Smooth muscle cell (in vitro differentiated cells): ENCODE measurements around the gene SMPD2. TPM values are rescaled to one million over a fixed set of nuclear protein-coding genes. Genes with fewer than 3 reads are reported as not detected.
A peak's percentile ranks its signal among the peaks of the same experiment; 100 is the strongest.

ENCODE experiments used
- DNase-seq: peaks from one replicate; lab custom pipeline; 2025; ENCODE audit not compliant: unreplicated experiment; lab: John Stamatoyannopoulos, UW
- H2AFZ ChIP-seq: fragments of 200-600 bp; sonication (generic); 2 replicates; pipeline ENCODE4 v1.6.0; 2016; ENCODE audit warnings: antibody characterized with exemption, low read depth, mild to moderate bottlenecking
- H3F3A ChIP-seq: fragments of 200-600 bp; sonication (generic); 2 replicates; pipeline ENCODE4 v1.6.0; 2017; ENCODE audit warnings: antibody characterized with exemption, low read depth
- H3K27ac ChIP-seq: fragments of 200-600 bp; sonication (generic); 2 replicates; pipeline ENCODE4 v1.5.1; 2016; ENCODE audit warnings: low read depth, mild to moderate bottlenecking
- H3K27me3 ChIP-seq: fragments of 200-600 bp; sonication (generic); 2 replicates; pipeline ENCODE4 v1.6.1; 2016; ENCODE audit warnings: low read depth, mild to moderate bottlenecking
- H3K36me3 ChIP-seq: fragments of 200-600 bp; sonication (generic); 2 replicates; pipeline ENCODE4 v1.5.1; 2016; ENCODE audit warnings: low read depth
- H3K4me1 ChIP-seq: fragments of 200-600 bp; sonication (generic); 2 replicates; pipeline ENCODE4 v1.5.1; 2016; ENCODE audit warnings: low read depth
- H3K4me2 ChIP-seq: fragments of 200-600 bp; sonication (generic); 2 replicates; pipeline ENCODE4 v1.6.0; 2016; ENCODE audit warnings: mild to moderate bottlenecking
- H3K4me3 ChIP-seq: fragments of 200-600 bp; sonication (generic); 2 replicates; pipeline ENCODE4 v1.5.1; 2016; ENCODE audit warnings: mild to moderate bottlenecking
- H3K79me2 ChIP-seq: fragments of 200-600 bp; sonication (generic); 2 replicates; pipeline ENCODE4 v1.6.0; 2016; ENCODE audit warnings: low read depth, mild to moderate bottlenecking
- H3K9ac ChIP-seq: fragments of 200-600 bp; sonication (generic); 2 replicates; pipeline ENCODE4 v1.6.0; 2016; ENCODE audit warnings: low read depth
- H3K9me3 ChIP-seq: fragments of 200-600 bp; sonication (generic); replicated peaks from 2 replicates; pipeline ENCODE4 v1.5.1; 2016; ENCODE audit warnings: low read depth
- H4K20me1 ChIP-seq: fragments of 200-600 bp; sonication (generic); 2 replicates; pipeline ENCODE4 v1.6.0; 2016; ENCODE audit warnings: low read depth
- WGBS: methylation state at CpG from one replicate; pipeline ENCODE4 v1.1.7; 2016; ENCODE audit warnings: low lambda C conversion rate; 5-methylcytosine and 5-hydroxymethylcytosine counted together
- polyA plus RNA-seq: library from polyadenylated mRNA; unstranded; fragments of >200 nt; fragmentation: Nextera tagmentation; extraction: Ambion mirVana; gene quantifications from 2 replicates; pipeline ENCODE4 v1.2.1, GENCODE V29; 2016
- total RNA-seq: library from RNA; depleted of rRNA; stranded (reverse); fragments of >200 nt; gene quantifications from 2 replicates; pipeline ENCODE4 v1.2.3, GENCODE V29; 2014
- TF ChIP-seq, protein P1 (sequence below): fragments of 200-600 bp; sonication (generic); IDR thresholded peaks from 2 replicates; pipeline ENCODE4 v1.5.1; 2017; ENCODE audit warnings: borderline replicate concordance, mild to moderate bottlenecking, antibody characterized with exemption; ENCODE audit not compliant: insufficient read depth, poor library complexity, severe bottlenecking

Gene SMPD2
- total and polyA plus RNA-seq, 2 experiments from 2014 or later: 1.4 to 6.4 TPM

DNA sequence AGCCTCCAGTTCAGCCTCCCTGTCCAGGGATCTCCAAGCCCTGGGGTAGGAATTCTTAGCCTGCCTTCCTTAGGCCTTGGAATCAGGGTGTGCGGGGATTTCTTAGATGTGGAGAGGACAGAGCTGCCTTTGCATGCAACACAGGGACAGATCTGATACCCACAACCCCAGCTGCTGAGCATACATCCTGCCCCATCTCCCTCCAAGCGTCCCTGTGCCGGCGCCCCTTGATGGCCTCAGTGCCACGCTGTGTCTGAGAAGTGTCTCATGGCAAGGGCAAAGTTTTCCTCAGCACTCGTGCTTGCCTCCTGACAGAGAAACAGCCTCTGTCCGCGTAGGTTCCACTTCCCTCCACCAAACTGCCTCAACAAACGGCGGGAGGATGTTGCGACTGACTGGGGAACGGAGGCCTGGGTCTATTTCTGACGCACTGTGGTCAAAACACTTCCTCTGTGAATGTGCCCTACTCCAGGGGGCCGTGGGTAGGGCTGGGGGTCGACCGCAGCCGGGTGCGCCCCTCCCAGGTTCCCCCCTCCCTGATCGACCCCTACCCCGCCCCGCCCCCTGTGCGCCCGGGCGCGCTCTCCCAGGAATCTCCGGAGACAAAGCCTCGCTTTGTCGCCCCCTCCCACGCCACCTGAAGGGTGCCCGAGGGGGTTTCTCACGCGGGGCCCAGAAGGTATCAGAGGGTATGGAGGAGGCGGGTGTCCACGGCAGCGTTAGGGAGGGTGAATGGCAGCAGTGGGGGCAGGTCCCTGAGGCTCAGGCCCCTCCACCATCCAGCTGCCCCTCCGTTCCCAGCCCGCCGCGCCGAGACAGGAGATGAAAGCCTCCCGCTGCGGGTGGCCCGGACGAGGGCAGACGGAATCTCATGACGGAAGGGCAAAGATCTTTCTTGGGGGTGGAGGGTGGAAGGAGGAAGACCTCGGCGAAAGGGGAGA is 14.2 kb downstream of the SMPD2 start:
- no peak overlapping the region for H3K27ac ChIP-seq
- no peaks in the 10 kb centered on the region for H3K36me3 ChIP-seq
- peaks cover 5% of the 10 kb centered on the region for H3F3A ChIP-seq
- peak overlapping the region; percentile 86 for H3K4me2 ChIP-seq
- no peaks in the 10 kb centered on the region for H3K79me2 ChIP-seq
- peak overlapping the region; percentile 90 for H2AFZ ChIP-seq
- no peaks in the 10 kb centered on the region for H3K9me3 ChIP-seq
- DNase-seq: no peak
- H3K4me1 ChIP-seq: peaks cover 9% of the 10 kb centered on the region
- WGBS: 9% methylated on average over 35 of the region's 48 CpGs
- H3K9ac ChIP-seq: no peak overlapping the region
- peak overlapping the region; percentile 75 for H3K4me3 ChIP-seq
- no peaks in the 10 kb centered on the region for H3K27me3 ChIP-seq
- TF ChIP-seq, protein P1, sequence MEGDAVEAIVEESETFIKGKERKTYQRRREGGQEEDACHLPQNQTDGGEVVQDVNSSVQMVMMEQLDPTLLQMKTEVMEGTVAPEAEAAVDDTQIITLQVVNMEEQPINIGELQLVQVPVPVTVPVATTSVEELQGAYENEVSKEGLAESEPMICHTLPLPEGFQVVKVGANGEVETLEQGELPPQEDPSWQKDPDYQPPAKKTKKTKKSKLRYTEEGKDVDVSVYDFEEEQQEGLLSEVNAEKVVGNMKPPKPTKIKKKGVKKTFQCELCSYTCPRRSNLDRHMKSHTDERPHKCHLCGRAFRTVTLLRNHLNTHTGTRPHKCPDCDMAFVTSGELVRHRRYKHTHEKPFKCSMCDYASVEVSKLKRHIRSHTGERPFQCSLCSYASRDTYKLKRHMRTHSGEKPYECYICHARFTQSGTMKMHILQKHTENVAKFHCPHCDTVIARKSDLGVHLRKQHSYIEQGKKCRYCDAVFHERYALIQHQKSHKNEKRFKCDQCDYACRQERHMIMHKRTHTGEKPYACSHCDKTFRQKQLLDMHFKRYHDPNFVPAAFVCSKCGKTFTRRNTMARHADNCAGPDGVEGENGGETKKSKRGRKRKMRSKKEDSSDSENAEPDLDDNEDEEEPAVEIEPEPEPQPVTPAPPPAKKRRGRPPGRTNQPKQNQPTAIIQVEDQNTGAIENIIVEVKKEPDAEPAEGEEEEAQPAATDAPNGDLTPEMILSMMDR: no peak
- H4K20me1 ChIP-seq: no peaks in the 10 kb centered on the region

DNA sequence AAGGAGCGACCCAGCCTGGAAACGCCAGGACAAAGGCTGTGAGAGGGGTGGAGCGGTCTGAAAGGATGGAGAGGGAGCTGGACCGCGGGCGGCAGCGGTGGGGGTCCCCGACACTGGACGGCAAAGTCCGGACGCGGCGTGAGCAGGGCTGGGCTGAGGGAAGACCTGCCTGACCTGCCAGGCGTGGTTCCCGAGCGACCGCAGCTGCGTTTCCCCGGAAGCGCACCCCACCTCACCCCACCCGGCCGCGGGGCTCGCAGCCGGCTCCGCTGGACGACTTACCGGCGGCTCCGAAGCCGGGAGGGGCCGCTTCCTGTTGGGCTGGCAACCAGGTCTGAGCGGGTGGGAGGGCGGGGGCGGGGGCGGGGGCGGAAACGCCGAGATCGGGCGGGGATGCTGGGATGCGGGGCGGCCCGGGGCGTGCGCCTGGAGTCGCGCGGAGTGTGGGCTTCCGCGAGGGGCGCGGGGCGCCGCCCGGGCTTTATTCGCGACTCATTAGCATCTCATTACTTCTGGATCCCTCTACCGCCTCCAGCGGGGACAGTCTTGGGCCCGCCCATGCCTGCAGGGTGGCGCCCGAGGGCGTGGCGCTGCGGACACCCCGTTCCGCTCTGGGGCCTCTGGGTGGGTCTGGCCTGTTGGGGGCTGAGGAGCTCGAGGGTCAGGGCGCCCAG is 15.1 kb downstream of the SMPD2 start, which contains the start of gene MICAL1:
TSS of gene MICAL1 (minus strand) at position 336 of the 674 bp plus-strand sequence. CDS start 1,576 bp downstream, outside the sequence.
- Histone ChIP-seq H3K4me1 (peaks cover 15% of the 10 kb centered on the region), H3K4me2 (peak within 1 kb of the TSS; percentile 86), H3K27me3 (no peaks in the 10 kb centered on the region), H4K20me1 (no peaks in the 10 kb centered on the region), H3K4me3 (peak within 1 kb of the TSS; percentile 75), H3K9ac (no peak within 1 kb of the TSS), H3K27ac (no peak within 1 kb of the TSS), H2AFZ (peak within 1 kb of the TSS; percentile 90), H3K79me2 (no peaks in the 10 kb centered on the region), H3K36me3 (no peaks in the 10 kb centered on the region), H3K9me3 (no peaks in the 10 kb centered on the region), H3F3A (peaks cover 5% of the 10 kb centered on the region)
- no peak for DNase-seq
- 0% methylated on average over 42 of the region's 70 CpGs for WGBS
- TF ChIP-seq, protein P1: peak; percentile 18

DNA sequence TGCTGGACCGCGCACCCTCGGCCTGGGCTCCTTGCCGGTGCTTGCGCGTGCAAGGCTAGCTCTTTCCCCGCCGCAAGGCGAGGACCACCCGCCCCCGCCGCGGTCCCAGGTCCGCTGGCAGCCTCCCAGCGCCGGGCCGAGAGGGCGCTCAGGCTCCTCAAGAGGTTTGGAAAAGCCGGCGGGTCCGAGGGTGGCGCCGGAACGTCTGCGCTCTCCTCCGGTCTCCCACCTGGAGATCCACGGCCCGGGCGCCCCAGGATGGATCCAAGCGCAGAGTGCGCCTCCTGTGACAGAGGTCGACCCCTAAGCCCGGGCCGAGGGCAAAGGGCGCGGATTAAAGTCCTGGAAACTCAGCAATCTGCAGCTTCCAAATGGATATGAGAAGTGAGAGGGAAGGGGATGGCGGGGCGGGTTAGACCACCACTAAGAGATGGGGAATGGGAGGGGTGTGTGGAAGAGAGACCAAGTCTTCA is 15.6 kb downstream of the SMPD2 start:
- Histone ChIP-seq H3K4me1 (peaks cover 18% of the 10 kb centered on the region), H3K79me2 (no peaks in the 10 kb centered on the region), H3K4me2 (peak overlapping the region; percentile 86), H3K4me3 (peak overlapping the region; percentile 75), H2AFZ (peak overlapping the region; percentile 90), H3F3A (peaks cover 9% of the 10 kb centered on the region), H3K9me3 (no peaks in the 10 kb centered on the region), H3K27me3 (no peaks in the 10 kb centered on the region), H3K9ac (no peak overlapping the region), H4K20me1 (no peaks in the 10 kb centered on the region), H3K27ac (no peak overlapping the region), H3K36me3 (no peaks in the 10 kb centered on the region)
- TF ChIP-seq, protein P1: no peak
- no peak for DNase-seq
- 3% methylated on average over 37 of the region's 38 CpGs for WGBS
